Measurements from ENCODE around the gene PPP2R3B. TPM values are rescaled to one million over a fixed set of nuclear protein-coding genes. Genes with fewer than 3 reads are reported as not detected.
"Not testable (repeated sequence)": the region's sequence is repeated elsewhere in the genome, so short reads cannot be mapped to it uniquely, and the experiment has no call there.

The PPP2R3B gene
- total RNA-seq, 1 donor from 2014 or later, result 34.9 TPM

DNA sequence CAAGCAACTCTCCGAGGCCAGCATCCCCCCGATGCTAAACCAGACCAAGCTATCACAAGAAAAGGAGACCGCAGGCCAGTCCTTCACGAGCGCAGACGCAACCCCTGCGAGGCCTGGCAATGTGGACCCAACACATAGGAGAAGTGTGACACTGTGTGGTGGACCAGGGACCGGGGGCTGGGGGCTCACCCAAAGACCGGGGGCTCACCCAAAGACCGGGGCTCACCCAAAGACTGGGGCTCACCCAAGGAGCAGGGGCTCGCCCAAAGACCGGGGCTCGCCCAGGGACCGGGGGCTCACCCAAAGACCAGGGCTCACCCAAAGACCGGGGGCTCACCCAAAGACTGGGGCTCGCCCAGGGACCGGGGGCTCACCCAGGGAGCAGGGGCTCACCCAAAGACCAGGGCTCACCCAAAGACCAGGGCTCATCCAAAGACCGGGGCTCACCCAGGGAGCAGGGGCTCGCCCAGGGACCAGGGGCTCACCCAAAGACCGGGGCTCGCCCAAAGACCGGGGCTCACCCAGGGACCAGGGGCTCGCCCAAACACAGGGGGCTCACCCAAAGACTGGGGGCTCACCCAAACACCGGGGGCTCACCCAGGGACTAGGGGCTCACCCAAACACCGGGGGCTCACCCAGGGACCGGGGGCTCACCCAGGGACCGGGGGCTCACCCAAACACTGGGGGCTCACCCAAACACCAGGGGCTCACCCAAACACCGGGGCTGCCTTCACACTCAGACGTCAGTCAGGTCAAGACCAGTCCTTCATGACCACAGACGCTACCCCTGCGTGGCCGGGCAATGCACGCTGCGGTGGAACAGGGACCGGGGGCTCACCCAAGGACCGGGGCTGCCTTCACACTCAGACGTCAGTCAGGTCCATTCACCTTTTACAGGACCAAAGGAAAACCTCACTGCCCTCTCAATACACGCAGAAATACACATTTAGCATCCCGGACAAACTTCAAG is 32.9 kb downstream of the PPP2R3B start:
- intact Hi-C loops (cut with micrococcal nuclease), result no loop called here

GRCh38 chrX:352582-353314 is 34.0 kb downstream of the PPP2R3B start:
- intact Hi-C loops (cut with micrococcal nuclease), result no loop called here

- intact Hi-C loops (cut with micrococcal nuclease), result no loop called here
Observed at GRCh38 chrX:352181-352580, 34.5 kb downstream of the PPP2R3B start.

- intact Hi-C loops (cut with micrococcal nuclease), result no loop called here
Observed at GRCh38 chrX:351736-352135, 35.0 kb downstream of the PPP2R3B start.

DNA sequence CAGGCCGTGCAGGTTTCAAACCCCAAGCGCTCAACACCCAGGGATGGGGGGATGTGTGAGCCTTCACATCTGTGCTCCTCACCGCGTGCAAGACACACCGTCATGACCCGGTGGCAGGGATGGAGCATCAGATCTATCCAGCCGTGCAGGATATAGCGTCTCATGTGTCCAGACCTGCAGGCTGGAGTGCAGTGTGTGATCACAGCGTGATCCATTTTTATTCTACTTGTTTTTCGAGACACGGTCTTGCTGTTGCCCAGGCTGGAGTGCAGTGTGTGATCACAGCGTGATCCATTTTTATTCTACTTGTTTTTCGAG is 35.4 kb downstream of the PPP2R3B start:
- intact Hi-C loops (cut with micrococcal nuclease), result not testable (repeated sequence)

- intact Hi-C loops (cut with micrococcal nuclease), result no loop called here
Observed at GRCh38 chrX:350534-351323, 36.0 kb downstream of the PPP2R3B start.

DNA sequence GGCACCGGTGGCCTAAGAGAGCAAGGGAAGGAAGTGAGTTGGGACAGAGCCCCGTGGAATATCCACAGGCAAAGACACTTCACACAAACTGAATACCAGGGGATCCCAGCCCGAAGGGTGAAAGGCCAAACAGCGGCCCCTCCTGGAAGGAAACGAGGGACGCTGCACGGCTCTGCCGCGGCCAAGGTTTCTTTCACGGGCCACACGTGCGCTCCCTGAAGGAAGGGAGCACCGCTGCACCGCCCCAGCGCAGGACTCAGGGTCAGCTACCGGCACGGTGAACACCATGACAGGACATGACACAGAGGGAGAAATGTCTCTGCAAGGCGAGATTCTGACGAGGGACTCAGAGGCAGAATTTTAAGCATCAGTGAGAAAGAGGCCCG is 36.6 kb downstream of the PPP2R3B start:
- intact Hi-C loops (cut with micrococcal nuclease), result no loop called here

DNA sequence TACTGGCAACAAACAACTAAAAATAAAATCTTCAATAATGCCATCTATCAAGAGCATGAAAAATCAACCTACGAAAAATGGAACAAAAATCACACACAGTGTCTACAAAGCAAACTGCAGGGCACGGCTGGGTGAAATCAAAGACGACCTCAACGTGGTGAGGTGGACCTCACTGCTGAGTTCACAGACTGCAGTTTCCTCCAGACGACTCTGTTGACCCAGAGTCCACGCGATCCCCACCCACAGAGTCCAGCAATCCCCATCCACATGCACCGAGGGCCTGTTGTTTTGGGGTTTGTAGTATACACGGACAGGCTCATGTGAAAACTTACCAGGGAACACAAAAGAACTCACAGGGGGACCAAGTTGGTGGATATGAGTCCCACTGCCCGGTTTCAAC is 37.0 kb downstream of the PPP2R3B start:
- intact Hi-C loops (cut with micrococcal nuclease), result no loop called here

GRCh38 chrX:349196-349595 is 37.5 kb downstream of the PPP2R3B start:
- intact Hi-C loops (cut with micrococcal nuclease), result no loop called here

DNA sequence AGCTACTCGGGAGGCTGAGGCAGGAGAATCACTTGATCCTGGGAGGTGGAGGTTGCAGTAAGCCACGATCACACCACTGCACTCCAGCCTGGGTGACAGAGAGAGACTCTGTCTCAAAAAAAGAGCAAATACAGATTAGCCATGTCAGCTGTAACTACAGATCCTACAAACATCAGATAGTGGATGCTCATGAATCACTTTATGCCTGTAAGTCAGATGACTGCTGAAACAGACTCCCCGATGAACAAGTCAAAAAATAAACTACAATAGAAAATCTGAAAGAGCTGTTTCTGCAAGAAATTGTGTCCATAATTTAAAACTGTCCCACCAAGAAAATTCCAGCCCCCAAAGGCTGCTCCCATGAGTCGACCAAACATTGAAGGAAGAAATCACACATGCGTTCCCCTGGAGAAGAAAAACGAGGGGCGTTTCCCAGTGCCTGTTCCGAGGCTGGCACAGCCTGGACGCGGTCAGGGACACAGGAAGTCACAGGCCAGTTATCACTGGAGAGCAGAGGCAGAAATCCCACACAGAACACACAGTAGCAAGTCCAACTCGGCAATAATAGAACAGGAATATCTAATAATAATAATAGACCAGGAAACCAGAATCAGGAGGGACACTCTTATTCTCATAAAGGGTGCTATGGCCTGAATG is 38.1 kb downstream of the PPP2R3B start:
- intact Hi-C loops (cut with micrococcal nuclease), result no loop called here

GRCh38 chrX:347351-348117 is 39.2 kb downstream of the PPP2R3B start:
- intact Hi-C loops (cut with micrococcal nuclease), result no loop called here

GRCh38 chrX:346034-346813 is 40.5 kb downstream of the PPP2R3B start:
- intact Hi-C loops (cut with micrococcal nuclease), result no loop called here

DNA sequence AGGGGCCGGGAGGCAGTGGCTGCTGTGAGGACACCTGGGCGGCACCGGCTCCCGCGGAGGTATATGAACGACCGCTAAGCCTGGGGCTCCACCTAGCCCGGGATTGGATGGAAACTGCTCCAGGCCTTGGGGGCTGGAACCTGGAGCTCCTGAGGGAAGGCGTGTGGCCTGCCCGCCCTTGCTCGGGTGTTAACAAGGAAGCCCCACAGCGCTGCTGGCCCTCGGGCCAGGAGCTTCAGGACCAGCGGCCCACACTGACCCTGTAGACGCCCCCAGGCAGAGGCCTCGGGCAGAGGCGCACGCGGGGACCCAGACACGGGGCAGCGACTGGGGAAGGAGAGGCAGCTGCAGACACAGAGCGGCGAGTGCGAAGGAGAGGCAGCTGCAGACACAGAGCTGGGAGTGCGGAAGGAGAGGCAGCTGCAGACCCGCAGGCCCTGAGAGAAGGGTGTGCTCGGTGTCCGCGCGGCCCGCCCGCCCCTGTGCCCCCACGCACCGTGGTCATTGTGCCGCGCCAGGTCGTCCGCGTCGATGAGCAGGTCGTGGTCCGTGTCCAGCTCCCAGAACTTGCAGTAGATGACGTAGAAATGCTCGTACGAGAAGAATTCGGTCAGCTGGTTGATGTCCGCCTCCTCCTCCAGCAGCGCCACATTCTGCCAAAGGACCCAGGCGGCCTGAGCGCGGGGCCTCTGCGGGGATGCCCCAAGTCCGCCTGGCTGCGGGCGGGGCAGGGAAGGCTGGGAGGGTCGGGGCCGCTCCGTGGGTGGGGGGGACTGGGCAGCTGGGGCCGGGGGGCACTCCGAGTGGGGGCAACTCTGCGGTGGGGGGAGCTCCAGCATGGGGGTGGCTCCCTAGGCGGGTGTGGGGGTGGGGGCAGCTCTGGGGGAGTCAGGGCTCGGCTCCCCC is 41.4 kb downstream of the PPP2R3B start:
- intact Hi-C loops (cut with micrococcal nuclease), result no loop called here

DNA sequence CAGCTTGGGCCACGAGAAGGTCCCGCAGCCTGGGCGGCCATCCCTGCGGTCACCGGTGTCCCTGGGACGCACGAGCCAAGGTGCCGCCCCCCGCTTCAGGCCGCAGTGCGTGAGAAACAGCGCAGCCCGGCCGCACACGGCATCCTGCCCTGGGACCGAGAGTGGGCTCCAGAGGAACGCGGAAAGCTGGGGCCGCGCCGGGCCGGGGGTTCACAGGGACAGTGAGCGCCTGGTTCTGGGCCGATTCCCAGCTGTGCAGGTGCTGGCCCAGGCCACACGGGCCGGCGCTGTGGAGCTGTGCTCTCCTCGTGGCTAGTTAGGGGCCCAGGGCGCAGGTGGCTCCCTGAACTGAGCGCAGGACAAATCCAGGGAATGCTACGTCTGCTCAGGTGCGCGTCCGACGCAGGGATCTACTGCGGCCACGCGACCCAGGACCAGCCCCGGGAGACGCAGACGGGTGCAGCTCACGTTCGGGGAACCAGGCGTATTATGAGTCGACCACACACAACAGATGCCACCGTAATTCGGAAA is 42.3 kb downstream of the PPP2R3B start:
- intact Hi-C loops (cut with micrococcal nuclease), result no loop called here

DNA sequence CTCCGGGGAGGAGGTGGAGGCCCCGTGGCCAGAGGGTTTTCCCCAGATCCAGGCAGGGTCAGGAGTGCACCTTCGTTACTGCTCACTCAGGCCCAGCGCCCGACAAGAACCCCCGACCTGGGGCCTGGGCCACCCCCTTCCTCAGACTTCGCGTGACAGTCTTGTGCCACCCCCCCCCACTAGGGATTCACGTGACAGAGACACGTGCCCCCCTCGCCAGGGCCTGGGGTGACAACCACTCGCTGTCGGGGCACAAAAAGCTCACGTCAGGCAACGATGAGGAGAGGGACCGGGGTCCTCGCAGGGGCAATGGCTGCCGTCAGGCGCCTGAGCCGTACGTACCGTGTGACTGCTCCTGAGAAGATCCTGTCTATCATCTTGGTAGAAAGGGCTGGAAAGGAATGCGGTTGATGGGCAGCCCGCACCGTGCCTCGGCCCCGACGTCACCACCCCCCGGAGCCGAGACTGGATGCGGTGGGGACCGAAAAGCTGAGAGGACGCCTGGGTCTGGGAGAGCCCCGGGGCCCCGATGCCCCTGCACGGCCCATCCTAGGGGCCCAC is 45.1 kb downstream of the PPP2R3B start:
- intact Hi-C loops (cut with micrococcal nuclease), result no loop called here

DNA sequence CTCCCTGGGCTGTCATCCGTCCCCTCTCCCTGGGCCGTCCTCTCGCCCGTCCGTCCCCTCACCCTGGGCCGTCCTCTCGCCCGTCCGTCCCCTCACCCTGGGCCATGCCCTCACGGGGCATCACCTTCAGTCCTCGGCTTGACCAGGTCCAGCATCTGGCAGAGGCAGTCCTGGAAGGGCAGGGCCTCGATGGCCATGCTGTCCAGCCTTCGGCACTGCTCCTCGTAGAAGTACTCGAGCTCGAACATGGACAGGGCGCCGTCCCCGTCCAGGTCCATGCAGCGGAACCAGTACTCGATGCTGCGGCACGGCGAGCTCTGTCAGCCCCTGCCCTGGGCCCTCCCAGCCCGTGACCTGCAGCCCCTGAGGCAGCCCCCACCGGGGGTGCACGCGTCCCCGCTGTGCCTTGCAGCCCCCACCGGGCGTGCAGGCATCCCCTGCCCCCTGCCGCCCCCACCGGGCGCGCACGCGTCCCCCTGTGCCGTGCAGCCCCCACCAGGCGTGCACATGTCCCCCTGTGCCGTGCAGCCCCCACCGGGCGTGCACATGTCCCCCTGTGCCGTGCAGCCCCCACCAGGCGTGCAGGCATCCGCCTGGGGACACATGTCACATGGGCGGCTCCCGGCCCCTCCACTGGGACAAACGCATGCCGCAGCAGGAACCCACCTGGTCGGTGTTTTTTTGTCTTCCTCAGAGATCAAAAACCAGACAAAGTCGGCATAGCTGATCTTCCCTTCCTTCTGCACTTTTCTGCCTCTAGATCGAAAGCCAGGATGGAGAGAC is 45.9 kb downstream of the PPP2R3B start:
- intact Hi-C loops (cut with micrococcal nuclease), result no loop called here

- intact Hi-C loops (cut with micrococcal nuclease), result no loop called here
Observed at GRCh38 chrX:340121-340520, 46.6 kb downstream of the PPP2R3B start.
